TTC549 (cell line): Measurements from ENCODE around the gene CEP57.
"Not testable (repeated sequence)": the region's sequence is repeated elsewhere in the genome, so short reads cannot be mapped to it uniquely, and the experiment has no call there.

Experiments
- FAIRE-seq: peaks from 2 replicates; lab custom pipeline; 2012; peaks lifted over from hg19 to GRCh38; lab: Jason Lieb, UNC

CEP57 gene

GRCh38 chr11:95863486-95864140, 73.3 kb downstream of the CEP57 start:
- FAIRE-seq: no peak

GRCh38 chr11:95867105-95867504, 76.8 kb downstream of the CEP57 start:
- no peak for FAIRE-seq

- FAIRE-seq: not testable (repeated sequence)
Observed at GRCh38 chr11:95870877-95871276, 80.6 kb downstream of the CEP57 start.

- no peak for FAIRE-seq
Observed at GRCh38 chr11:95877291-95877690, 87.0 kb downstream of the CEP57 start.
